Caco-2 (cell line): ENCODE measurements around the gene LRRC58. TPM values are rescaled to one million over a fixed set of nuclear protein-coding genes. Genes with fewer than 3 reads are reported as not detected.
A peak's percentile ranks its signal among the peaks of the same experiment; 100 is the strongest.

Experiments used
- BruUV-seq: library from RNA; stranded (reverse); fragments of 400-500 nt; replicated peaks from 2 replicates; lab custom pipeline; 2021; lab: Mats Ljungman, UMichigan
- CTCF ChIA-PET: fragments of 300-600 bp; sonication (Branson Sonifier 250); formaldehyde crosslinking; loops from one replicate; lab custom pipeline; 2022; ENCODE audit warnings: antibody characterized with exemption; lab: Charles Lee
- POLR2A ChIA-PET: fragments of 300-600 bp; sonication (Branson Sonifier 250); formaldehyde crosslinking; loops from one replicate; lab custom pipeline; 2022; ENCODE audit warnings: antibody characterized with exemption; lab: Charles Lee
- DNase-seq, 2 experiments: peaks; one replicate each; pipeline versions ENCODE4 v3.0.0 to v3.0.0-alpha.2; 2020 to 2022
- H3K27me3 ChIP-seq: replicated peaks from 2 replicates; pipeline ENCODE4 v1.6.0; 2011; ENCODE audit warnings: low read length; ENCODE audit not compliant: control insufficient read depth, insufficient read depth
- H3K36me3 ChIP-seq: 2 replicates; pipeline ENCODE4 v1.5.1; 2011; ENCODE audit warnings: low read length; ENCODE audit not compliant: control insufficient read depth, insufficient read depth
- H3K4me1 ChIP-seq: fragments of 250-450 bp; sonication (Bioruptor Pico); 2 replicates; pipeline ENCODE4 v1.5.1; 2020; ENCODE audit warnings: mild to moderate bottlenecking
- H3K4me3 ChIP-seq: 2 replicates; pipeline ENCODE4 v1.5.1; 2011; ENCODE audit warnings: low read depth, mild to moderate bottlenecking, control low read depth, low read length
- H3K9me3 ChIP-seq: fragments of 250-450 bp; sonication (Bioruptor Pico); 2 replicates; pipeline ENCODE4 v1.5.1; 2020; ENCODE audit warnings: mild to moderate bottlenecking, moderate library complexity
- H3K27ac Mint-ChIP-seq: one replicate; pipeline ENCODE4 v1.8.0; 2022; ENCODE audit warnings: mixed read lengths; ENCODE audit not compliant: unreplicated experiment
- H3K27me3 Mint-ChIP-seq: one replicate; pipeline ENCODE4 v1.8.0; 2022; ENCODE audit warnings: mixed read lengths; ENCODE audit not compliant: insufficient read depth, unreplicated experiment
- H3K36me3 Mint-ChIP-seq: one replicate; pipeline ENCODE4 v1.8.0; 2022; ENCODE audit warnings: mild to moderate bottlenecking, mixed read lengths; ENCODE audit not compliant: insufficient read depth, unreplicated experiment
- H3K4me1 Mint-ChIP-seq: one replicate; pipeline ENCODE4 v1.8.0; 2022; ENCODE audit warnings: low read depth, mixed read lengths; ENCODE audit not compliant: unreplicated experiment
- H3K4me3 Mint-ChIP-seq: one replicate; pipeline ENCODE4 v1.8.0; 2022; ENCODE audit warnings: mild to moderate bottlenecking, moderate library complexity, mixed read lengths; ENCODE audit not compliant: unreplicated experiment
- H3K9me3 Mint-ChIP-seq: one replicate; pipeline ENCODE4 v1.8.0; 2022; ENCODE audit warnings: mixed read lengths; ENCODE audit not compliant: unreplicated experiment
- CTCF ChIP-seq, 2 experiments: fragments of 200-600 bp in 1 of 2; IDR thresholded peaks; 1 replicate in 1 of 2; 2 replicates in 1 of 2; pipeline versions ENCODE4 v1.5.1 to v1.8.0; 2011 to 2022; ENCODE audit warnings: antibody characterized with exemption in 1 of 2, control low read depth in 1 of 2, inconsistent platforms in 1 of 2, low read depth in 1 of 2, low read length in 1 of 2, mild to moderate bottlenecking in 1 of 2, moderate library complexity in 1 of 2; ENCODE audit not compliant: insufficient read depth in 1 of 2, severe bottlenecking in 1 of 2, unreplicated experiment in 1 of 2
- intact Hi-C: fragments of 100-400 bp; cut with micrococcal nuclease; formaldehyde crosslinking; loops from one replicate; pipeline ENCODE4 v1.10.0; 2022; ENCODE audit not compliant: unreplicated experiment
- total RNA-seq: library from RNA; stranded (reverse); gene quantifications from 2 replicates; pipeline ENCODE4 v1.2.3, GENCODE V29; 2022

Gene LRRC58
- total RNA-seq, 1 experiment from 2014 or later: 20.5 TPM

DNA sequence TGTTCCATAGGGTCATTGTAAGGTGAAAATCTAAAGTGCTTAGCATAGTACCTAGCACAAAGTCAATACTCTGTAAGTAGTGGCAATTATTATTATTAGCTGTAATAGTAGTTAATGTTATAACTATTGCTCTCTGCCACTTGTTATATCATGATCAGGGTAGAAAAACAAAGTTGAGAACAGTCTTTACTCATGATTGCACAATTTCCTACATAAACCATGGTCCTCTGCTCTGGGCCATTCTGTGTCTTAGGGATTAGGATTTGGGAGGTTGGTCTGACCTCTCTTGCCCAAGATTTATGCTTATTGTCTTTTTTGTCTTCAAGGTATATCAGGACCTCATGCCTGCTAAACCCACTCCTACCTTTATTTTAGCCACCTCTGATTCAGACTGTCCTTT lies 4.3 kb upstream of the LRRC58 start:
- H3K4me1 Mint-ChIP-seq: no peaks in the 10 kb centered on the region
- POLR2A ChIA-PET: no interaction called here
- intact Hi-C loops: no loop called here

GRCh38 chr3:120352017-120352416 lies 2.9 kb upstream of the LRRC58 start:
- no peak overlapping the region for H3K4me3 Mint-ChIP-seq
- intact Hi-C loops: no loop called here
- BruUV-seq: no TSS peak

More for the DNA sequence above, 4.3 kb upstream of the LRRC58 start:
- no peaks in the 10 kb centered on the region for H3K4me1 ChIP-seq
- TF ChIP-seq CTCF (IDR thresholded peaks at IDR 0.05; ENCODE audit: insufficient read depth in 1 of 2, low read depth in 1 of 2, low read length in 1 of 2, severe bottlenecking in 1 of 2, unreplicated experiment in 1 of 2): no peak
- Mint-ChIP-seq H3K36me3 (no peaks in the 10 kb centered on the region), H3K9me3 (no peaks in the 10 kb centered on the region), H3K27me3 (no peaks in the 10 kb centered on the region), H3K27ac (no peak overlapping the region), H3K4me3 (no peak overlapping the region)
- no peaks in the 10 kb centered on the region for H3K36me3 ChIP-seq
- H3K4me3 ChIP-seq: no peak overlapping the region
- no TSS peak for BruUV-seq
- no peaks in the 10 kb centered on the region for H3K9me3 ChIP-seq
- no peaks in the 10 kb centered on the region; the same call in 1 of the 2 replicates for H3K27me3 ChIP-seq
- CTCF ChIA-PET: no interaction called here
- DNase-seq: no peak

GRCh38 chr3:120350401-120350941 lies 1.3 kb upstream of the LRRC58 start:
- Mint-ChIP-seq H3K4me3 (peak overlapping the region; percentile 82), H3K27ac (no peak overlapping the region), H3K4me1 (peaks cover 18% of the 10 kb centered on the region), H3K9me3 (no peaks in the 10 kb centered on the region), H3K36me3 (peaks cover 7% of the 10 kb centered on the region), H3K27me3 (no peaks in the 10 kb centered on the region)
- no peaks in the 10 kb centered on the region; the same call in 1 of the 2 replicates for H3K27me3 ChIP-seq
- ChIA-PET POLR2A (interaction anchor here (0.7 kb wide), 1 partner anchor 67 kb away, joined by 4 read pairs; no protein-coding TSS in a partner anchor), CTCF (interaction anchor here (0.6 to 3.4 kb wide), 2 partner anchors 68 to 457 kb away, joined by 3 to 30 read pairs; no protein-coding TSS in a partner anchor)
- peak overlapping the region; percentile 94; the same call in 1 of the 2 replicates for H3K4me3 ChIP-seq
- intact Hi-C loops: no loop called here
- H3K9me3 ChIP-seq: no peaks in the 10 kb centered on the region
- no TSS peak for BruUV-seq
- no peak for TF ChIP-seq CTCF (IDR thresholded peaks at IDR 0.05; ENCODE audit: insufficient read depth in 1 of 2, low read depth in 1 of 2, low read length in 1 of 2, severe bottlenecking in 1 of 2, unreplicated experiment in 1 of 2)
- no peaks in the 10 kb centered on the region for H3K36me3 ChIP-seq
- DNase-seq: no peak
- peaks cover 7% of the 10 kb centered on the region for H3K4me1 ChIP-seq

More at GRCh38 chr3:120352017-120352416, 2.9 kb upstream of the LRRC58 start:
- POLR2A ChIA-PET: no interaction called here
- H3K4me3 ChIP-seq: no peak overlapping the region
- CTCF ChIA-PET: no interaction called here
- Mint-ChIP-seq H3K27ac (no peak overlapping the region), H3K36me3 (no peaks in the 10 kb centered on the region), H3K4me1 (peaks cover 9% of the 10 kb centered on the region), H3K9me3 (no peaks in the 10 kb centered on the region), H3K27me3 (no peaks in the 10 kb centered on the region)
- peaks cover 4% of the 10 kb centered on the region; the same call in 1 of the 2 replicates for H3K4me1 ChIP-seq
- H3K27me3 ChIP-seq: no peaks in the 10 kb centered on the region; the same call in 1 of the 2 replicates
- no peak for TF ChIP-seq CTCF (IDR thresholded peaks at IDR 0.05; ENCODE audit: insufficient read depth in 1 of 2, low read depth in 1 of 2, low read length in 1 of 2, severe bottlenecking in 1 of 2, unreplicated experiment in 1 of 2)
- H3K36me3 ChIP-seq: no peaks in the 10 kb centered on the region
- no peak for DNase-seq
- no peaks in the 10 kb centered on the region for H3K9me3 ChIP-seq
